ENCODE data around the gene HFM1.
"Not testable (repeated sequence)": the region's sequence is repeated elsewhere in the genome, so short reads cannot be mapped to it uniquely, and the experiment has no call there.

HFM1 gene

GRCh38 chr1:91346824-91347223, 57.8 kb downstream of the HFM1 start:
- no peak for DNase-seq (ENCODE audit: low read depth)

GRCh38 chr1:91345395-91346005, 59.1 kb downstream of the HFM1 start:
- DNase-seq (ENCODE audit: low read depth) = no peak

GRCh38 chr1:91338501-91338900, 66.1 kb downstream of the HFM1 start:
- no peak for DNase-seq (ENCODE audit: low read depth)

- no peak for DNase-seq (ENCODE audit: low read depth)
Observed at GRCh38 chr1:91335603-91336002, 69.0 kb downstream of the HFM1 start.

- DNase-seq (ENCODE audit: low read depth) = no peak
Observed at GRCh38 chr1:91334856-91335255, 69.8 kb downstream of the HFM1 start.

GRCh38 chr1:91325456-91325855, 79.2 kb downstream of the HFM1 start:
- no peak for DNase-seq (ENCODE audit: low read depth)

GRCh38 chr1:91314643-91315042, 90.0 kb downstream of the HFM1 start:
- DNase-seq (ENCODE audit: low read depth) = no peak

- no peak for DNase-seq (ENCODE audit: low read depth)
Observed at GRCh38 chr1:91311672-91312071, 93.0 kb downstream of the HFM1 start.

GRCh38 chr1:91308544-91308943, 96.1 kb downstream of the HFM1 start:
- DNase-seq (ENCODE audit: low read depth) = no peak

- no peak for DNase-seq (ENCODE audit: low read depth)
Observed at GRCh38 chr1:91307784-91308409, 96.7 kb downstream of the HFM1 start.

- no peak for DNase-seq (ENCODE audit: low read depth)
Observed at GRCh38 chr1:91303165-91303564, 101.5 kb downstream of the HFM1 start.

- DNase-seq (ENCODE audit: low read depth) = not testable (repeated sequence)
Observed at GRCh38 chr1:91288843-91289553, 115.6 kb downstream of the HFM1 start.

- not testable (repeated sequence) for DNase-seq (ENCODE audit: low read depth)
Observed at GRCh38 chr1:91286962-91287317, 117.7 kb downstream of the HFM1 start.

- DNase-seq (ENCODE audit: low read depth) = not testable (repeated sequence)
Observed at GRCh38 chr1:91286259-91286961, 118.2 kb downstream of the HFM1 start.

- no peak for DNase-seq (ENCODE audit: low read depth)
Observed at GRCh38 chr1:91283421-91283726, 121.3 kb downstream of the HFM1 start.

- DNase-seq (ENCODE audit: low read depth) = peak; percentile 1
Observed at GRCh38 chr1:91282695-91283420, 121.8 kb downstream of the HFM1 start.

- DNase-seq (ENCODE audit: low read depth) = no peak
Observed at GRCh38 chr1:91281782-91282181, 122.9 kb downstream of the HFM1 start.

- no peak for DNase-seq (ENCODE audit: low read depth)
Observed at GRCh38 chr1:91278754-91279153, 125.9 kb downstream of the HFM1 start.

- DNase-seq (ENCODE audit: low read depth) = no peak
Observed at GRCh38 chr1:91273875-91274274, 130.8 kb downstream of the HFM1 start.

- DNase-seq (ENCODE audit: low read depth) = no peak
Observed at GRCh38 chr1:91261655-91262054, 143.0 kb downstream of the HFM1 start.

GRCh38 chr1:91245435-91245834, 159.2 kb downstream of the HFM1 start:
- DNase-seq (ENCODE audit: low read depth) = no peak

- DNase-seq (ENCODE audit: low read depth) = no peak
Observed at GRCh38 chr1:91244737-91245136, 159.9 kb downstream of the HFM1 start.

Measured in stimulated activated CD8-positive, alpha-beta memory T cell treated with anti-CD3 and anti-CD28 coated beads, Interleukin-7, amount 100 ng/mL, for 24 hours (primary cell).